H9 (cell line): Measurements from ENCODE around the gene YLPM1. TPM values are rescaled to one million over a fixed set of nuclear protein-coding genes. Genes with fewer than 3 reads are reported as not detected.
A peak's percentile ranks its signal among the peaks of the same experiment; 100 is the strongest.

Experiments used
- DNase-seq: peaks from one replicate; pipeline ENCODE4 v3.0.0-alpha.2; 2017
- H2AFZ ChIP-seq: one replicate; pipeline ENCODE4 v1.6.1; 2013; ENCODE audit warnings: mild to moderate bottlenecking, low read length, control low read depth, moderate library complexity
- H2AK5ac ChIP-seq: 2 replicates; pipeline ENCODE4 v1.6.1; 2013; ENCODE audit warnings: low read length, control low read depth, mixed read lengths; ENCODE audit not compliant: insufficient read length
- H2BK120ac ChIP-seq: one replicate; pipeline ENCODE4 v1.6.1; 2013; ENCODE audit warnings: low read depth, mild to moderate bottlenecking, low read length, control low read depth, inconsistent platforms; ENCODE audit not compliant: poor library complexity, severe bottlenecking
- H2BK12ac ChIP-seq: 2 replicates; pipeline ENCODE4 v1.6.1; 2013; ENCODE audit warnings: low read length, control low read depth, mixed read lengths, low read depth; ENCODE audit not compliant: insufficient read length
- H2BK15ac ChIP-seq: 2 replicates; pipeline ENCODE4 v1.6.1; 2013; ENCODE audit warnings: low read depth, low read length, control low read depth
- H2BK20ac ChIP-seq: one replicate; pipeline ENCODE4 v1.6.1; 2013; ENCODE audit warnings: low read depth, mild to moderate bottlenecking, low read length, control low read depth, inconsistent platforms; ENCODE audit not compliant: poor library complexity, severe bottlenecking
- H2BK5ac ChIP-seq: 2 replicates; pipeline ENCODE4 v1.6.1; 2013; ENCODE audit warnings: low read length, control low read depth, mixed read lengths; ENCODE audit not compliant: insufficient read length
- H3K14ac ChIP-seq: 2 replicates; pipeline ENCODE4 v1.6.1; 2013; ENCODE audit warnings: low read length, control low read depth; ENCODE audit not compliant: insufficient read depth
- H3K18ac ChIP-seq: 2 replicates; pipeline ENCODE4 v1.6.1; 2013; ENCODE audit warnings: low read depth, mild to moderate bottlenecking, mixed read lengths, low read length, control low read depth; ENCODE audit not compliant: insufficient read length
- H3K23ac ChIP-seq: 2 replicates; pipeline ENCODE4 v1.6.1; 2013; ENCODE audit warnings: low read length, control low read depth, mixed read lengths, low read depth; ENCODE audit not compliant: insufficient read length
- H3K23me2 ChIP-seq: 2 replicates; pipeline ENCODE4 v1.6.1; 2013; ENCODE audit warnings: low read depth, mild to moderate bottlenecking, mixed read lengths, low read length, control low read depth; ENCODE audit not compliant: insufficient read length, poor library complexity, severe bottlenecking
- H3K27ac ChIP-seq: 2 replicates; pipeline ENCODE4 v1.5.1; 2013; ENCODE audit warnings: low read length, control low read depth, mixed read lengths, low read depth; ENCODE audit not compliant: insufficient read length
- H3K27me3 ChIP-seq: 2 replicates; pipeline ENCODE4 v1.6.1; 2013; ENCODE audit warnings: low read length, control low read depth, inconsistent platforms; ENCODE audit not compliant: insufficient read depth
- H3K4ac ChIP-seq: 2 replicates; pipeline ENCODE4 v1.6.1; 2013; ENCODE audit warnings: low read depth, mild to moderate bottlenecking, control low read depth, inconsistent platforms, low read length, moderate library complexity
- H3K4me1 ChIP-seq: 2 replicates; pipeline ENCODE4 v1.6.1; 2013; ENCODE audit warnings: low read length, control low read depth, inconsistent platforms; ENCODE audit not compliant: insufficient read depth
- H3K4me2 ChIP-seq: 2 replicates; pipeline ENCODE4 v1.6.1; 2013; ENCODE audit warnings: low read length, control low read depth, mixed read lengths; ENCODE audit not compliant: insufficient read length, insufficient read depth
- H3K56ac ChIP-seq: 2 replicates; pipeline ENCODE4 v1.6.1; 2013; ENCODE audit warnings: low read depth, mild to moderate bottlenecking, mixed read lengths, low read length, control low read depth; ENCODE audit not compliant: insufficient read length
- H3K79me1 ChIP-seq: 2 replicates; pipeline ENCODE4 v1.6.1; 2013; ENCODE audit warnings: low read depth, mild to moderate bottlenecking, moderate library complexity, low read length, control low read depth, inconsistent platforms; ENCODE audit not compliant: insufficient read depth, poor library complexity, severe bottlenecking
- H3K79me2 ChIP-seq: 2 replicates; pipeline ENCODE4 v1.6.1; 2013; ENCODE audit warnings: low read length, control low read depth, inconsistent platforms; ENCODE audit not compliant: insufficient read depth
- H3K9ac ChIP-seq: 2 replicates; pipeline ENCODE4 v1.6.1; 2013; ENCODE audit warnings: low read length, control low read depth, mixed read lengths; ENCODE audit not compliant: insufficient read length; ENCODE audit errors: extremely low read depth
- H3K9me3 ChIP-seq: one replicate; pipeline ENCODE4 v1.6.1; 2013; ENCODE audit warnings: low read depth, low read length, inconsistent platforms; ENCODE audit not compliant: control insufficient read depth
- H3T11ph ChIP-seq: one replicate; pipeline ENCODE4 v1.6.1; 2013; ENCODE audit warnings: mild to moderate bottlenecking, low read length, control low read depth, inconsistent platforms
- H4K20me1 ChIP-seq: one replicate; pipeline ENCODE4 v1.6.1; 2013; ENCODE audit not compliant: control insufficient read depth, insufficient read length, insufficient read depth
- H4K5ac ChIP-seq: 2 replicates; pipeline ENCODE4 v1.6.1; 2013; ENCODE audit warnings: low read depth, mild to moderate bottlenecking, mixed read lengths, low read length, control low read depth; ENCODE audit not compliant: insufficient read length
- H4K8ac ChIP-seq: replicated peaks from 2 replicates; pipeline ENCODE4 v1.6.1; 2013; ENCODE audit warnings: low read length, control low read depth, mixed read lengths, low read depth; ENCODE audit not compliant: insufficient read length
- H4K91ac ChIP-seq: 2 replicates; pipeline ENCODE4 v1.6.1; 2013; ENCODE audit warnings: low read depth, mild to moderate bottlenecking, moderate library complexity, mixed read lengths, low read length, control low read depth; ENCODE audit not compliant: insufficient read length
- H3K27ac Mint-ChIP-seq, 3 experiments: 2 replicates in 2 of 3; 3 replicates in 1 of 3; pipeline ENCODE4 v1.8.0; 2020 to 2021; ENCODE audit warnings: mixed read lengths in 3 of 3, mild to moderate bottlenecking in 1 of 3, moderate library complexity in 1 of 3
- H3K27me3 Mint-ChIP-seq: 2 replicates; pipeline ENCODE4 v1.8.0; 2021; ENCODE audit warnings: low read depth, mild to moderate bottlenecking, moderate library complexity, mixed read lengths
- H3K36me3 Mint-ChIP-seq, 3 experiments: 2 replicates in 2 of 3; 3 replicates in 1 of 3; pipeline ENCODE4 v1.8.0; 2020 to 2021; ENCODE audit warnings: low read depth in 3 of 3, mixed read lengths in 3 of 3; ENCODE audit not compliant: insufficient read depth in 1 of 3
- H3K4me1 Mint-ChIP-seq, 2 experiments: 2 replicates each; pipeline ENCODE4 v1.8.0; 2020; ENCODE audit warnings: mixed read lengths in 2 of 2
- H3K4me3 Mint-ChIP-seq, 2 experiments: 2 replicates in 1 of 2; 3 replicates in 1 of 2; pipeline ENCODE4 v1.8.0; 2020 to 2021; ENCODE audit warnings: mild to moderate bottlenecking in 2 of 2, mixed read lengths in 2 of 2, moderate library complexity in 1 of 2
- H3K9me3 Mint-ChIP-seq, 2 experiments: 2 replicates in 1 of 2; 3 replicates in 1 of 2; pipeline ENCODE4 v1.8.0; 2020; ENCODE audit warnings: mild to moderate bottlenecking in 2 of 2, mixed read lengths in 2 of 2, moderate library complexity in 1 of 2
- CTCF ChIP-seq: fragments of 200-600 bp; sonication (generic); conservative IDR thresholded peaks from 3 replicates; pipeline ENCODE4 v1.8.0; 2021; ENCODE audit warnings: antibody characterized with exemption, mild to moderate bottlenecking
- WGBS: extraction: QIAGEN DNeasy Blood & Tissue Kit; methylation state at CpG from one replicate; pipeline ENCODE4 v1.1.7; 2013; ENCODE audit warnings: missing lambda C conversion rate, low lambda C conversion rate, mixed read lengths; ENCODE audit not compliant: insufficient read length; ENCODE audit errors: extremely low coverage; 5-methylcytosine and 5-hydroxymethylcytosine counted together
- total RNA-seq: library from RNA; stranded (reverse); gene quantifications from 2 replicates; pipeline ENCODE4 v1.2.1, GENCODE V29; 2021

Gene YLPM1
- total RNA-seq, 1 experiment from 2014 or later, result 82.2 TPM

GRCh38 chr14:74835645-74836250, 72.6 kb downstream of the YLPM1 start:
- no peak overlapping the region for H2BK120ac ChIP-seq
- H2BK12ac ChIP-seq, result no peak overlapping the region
- H3K36me3 Mint-ChIP-seq, result peaks cover 0 to 13% (median 11%) of the 10 kb centered on the region in 3 experiments; a peak in 5 of 7 replicates
- H3K79me1 ChIP-seq, result no peaks in the 10 kb centered on the region
- TF ChIP-seq CTCF, result no peak
- no peak overlapping the region for H3K4me2 ChIP-seq
- H3K14ac ChIP-seq, result no peak overlapping the region
- H3K79me2 ChIP-seq, result no peaks in the 10 kb centered on the region
- no peaks in the 10 kb centered on the region for H3K4me1 ChIP-seq
- no peak overlapping the region for H3K4me3 Mint-ChIP-seq
- no peak overlapping the region for H3K4ac ChIP-seq
- H3K9me3 ChIP-seq, result no peaks in the 10 kb centered on the region
- H2AK5ac ChIP-seq, result no peak overlapping the region
- H3K27me3 Mint-ChIP-seq, result no peaks in the 10 kb centered on the region
- no peak overlapping the region for H3T11ph ChIP-seq
- H2BK15ac ChIP-seq, result no peak overlapping the region
- no peak overlapping the region for H3K27ac ChIP-seq
- H4K8ac ChIP-seq, result no peak overlapping the region
- no peak overlapping the region for H4K5ac ChIP-seq
- H3K4me1 Mint-ChIP-seq, result no peaks in the 10 kb centered on the region
- H3K18ac ChIP-seq, result no peak overlapping the region
- no peak for DNase-seq
- no peak overlapping the region for H2BK20ac ChIP-seq
- no peaks in the 10 kb centered on the region for H3K23me2 ChIP-seq
- H3K23ac ChIP-seq, result no peak overlapping the region
- WGBS, result no CpG with 5 or more reads among the region's 7 CpGs
- H2BK5ac ChIP-seq, result no peak overlapping the region
- no peak overlapping the region for H4K91ac ChIP-seq
- H3K27me3 ChIP-seq, result no peaks in the 10 kb centered on the region
- H3K9me3 Mint-ChIP-seq, result no peaks in the 10 kb centered on the region
- H4K20me1 ChIP-seq, result no peaks in the 10 kb centered on the region
- H3K56ac ChIP-seq, result no peak overlapping the region
- no peak overlapping the region for H2AFZ ChIP-seq
- H3K9ac ChIP-seq, result no peak overlapping the region
- H3K27ac Mint-ChIP-seq, result peak overlapping the region in 2 of 3 experiments; percentile 50 to 55; a peak in 2 of 7 replicates
